ENCODE data around the gene BTNL9.

The BTNL9 gene

GRCh38 chr5:181039931-181040630 lies at the start of gene BTNL9:
Gene BTNL9 (plus strand): TSS chr5:181040266. CDS start chr5:181045490, 5,224 bp downstream.
- Histone ChIP-seq H3K9me3 (ENCODE audit: insufficient read depth, low read length) (no peaks in the 10 kb centered on the region), H3K27ac (ENCODE audit: low read length) (no peak within 1 kb of the TSS), H3K9ac (ENCODE audit: low read length) (no peak within 1 kb of the TSS), H2AFZ (ENCODE audit: low read depth, low read length) (no peak within 1 kb of the TSS), H3K27me3 (ENCODE audit: low read depth, low read length) (peaks cover 15% of the 10 kb centered on the region), H3K4me3 (ENCODE audit: low read length) (no peak within 1 kb of the TSS), H4K20me1 (ENCODE audit: insufficient read depth, low read length) (no peaks in the 10 kb centered on the region), H3K36me3 (replicated peaks; ENCODE audit: low read depth, low read length) (no peaks in the 10 kb centered on the region), H3K4me1 (ENCODE audit: low read length) (no peaks in the 10 kb centered on the region), H3K4me2 (ENCODE audit: low read length) (no peak within 1 kb of the TSS), H3K79me2 (ENCODE audit: low read length) (no peaks in the 10 kb centered on the region)
- TF ChIP-seq EZH2phosphoT487 (IDR thresholded peaks at IDR 0.05; ENCODE audit: low read depth) (no peak), CTCF (IDR thresholded peaks at IDR 0.05; ENCODE audit: low read depth, low read length) (no peak)

GRCh38 chr5:180990882-180991242 lies 49.2 kb upstream of the BTNL9 start:
- Histone ChIP-seq H3K27ac (ENCODE audit: low read length) (no peak overlapping the region), H3K9ac (ENCODE audit: low read length) (no peak overlapping the region), H3K27me3 (ENCODE audit: low read depth, low read length) (no peaks in the 10 kb centered on the region), H3K79me2 (ENCODE audit: low read length) (no peaks in the 10 kb centered on the region), H3K36me3 (replicated peaks; ENCODE audit: low read depth, low read length) (no peaks in the 10 kb centered on the region), H3K4me3 (ENCODE audit: low read length) (no peak overlapping the region), H3K9me3 (ENCODE audit: insufficient read depth, low read length) (no peaks in the 10 kb centered on the region), H3K4me1 (ENCODE audit: low read length) (no peaks in the 10 kb centered on the region), H2AFZ (ENCODE audit: low read depth, low read length) (no peak overlapping the region), H3K4me2 (ENCODE audit: low read length) (no peak overlapping the region), H4K20me1 (ENCODE audit: insufficient read depth, low read length) (no peaks in the 10 kb centered on the region)
- TF ChIP-seq EZH2phosphoT487 (IDR thresholded peaks at IDR 0.05; ENCODE audit: low read depth) (no peak), CTCF (IDR thresholded peaks at IDR 0.05; ENCODE audit: low read depth, low read length) (no peak)

- no peaks in the 10 kb centered on the region for H4K20me1 ChIP-seq (ENCODE audit: insufficient read depth, low read length)
- no peaks in the 10 kb centered on the region for H3K27me3 ChIP-seq (ENCODE audit: low read depth, low read length)
- H3K27ac ChIP-seq (ENCODE audit: low read length), result no peak overlapping the region
- no peak overlapping the region for H3K4me3 ChIP-seq (ENCODE audit: low read length)
- H3K36me3 ChIP-seq (replicated peaks; ENCODE audit: low read depth, low read length), result no peaks in the 10 kb centered on the region
- H2AFZ ChIP-seq (ENCODE audit: low read depth, low read length), result no peak overlapping the region
- H3K9me3 ChIP-seq (ENCODE audit: insufficient read depth, low read length), result no peaks in the 10 kb centered on the region
- no peak overlapping the region for H3K4me2 ChIP-seq (ENCODE audit: low read length)
- H3K79me2 ChIP-seq (ENCODE audit: low read length), result no peaks in the 10 kb centered on the region
- TF ChIP-seq CTCF (IDR thresholded peaks at IDR 0.05; ENCODE audit: low read depth, low read length) (no peak), EZH2phosphoT487 (IDR thresholded peaks at IDR 0.05; ENCODE audit: low read depth) (no peak)
- no peaks in the 10 kb centered on the region for H3K4me1 ChIP-seq (ENCODE audit: low read length)
- no peak overlapping the region for H3K9ac ChIP-seq (ENCODE audit: low read length)
Observed at GRCh38 chr5:181001947-181002346, 38.1 kb upstream of the BTNL9 start.

- no peak overlapping the region for H3K4me2 ChIP-seq (ENCODE audit: low read length)
- H3K79me2 ChIP-seq (ENCODE audit: low read length), result no peaks in the 10 kb centered on the region
- H3K27ac ChIP-seq (ENCODE audit: low read length), result no peak overlapping the region
- H3K27me3 ChIP-seq (ENCODE audit: low read depth, low read length), result peaks cover 3% of the 10 kb centered on the region; the same call in 1 of the 2 replicates
- H2AFZ ChIP-seq (ENCODE audit: low read depth, low read length), result no peak overlapping the region
- H3K9me3 ChIP-seq (ENCODE audit: insufficient read depth, low read length), result no peaks in the 10 kb centered on the region
- no peaks in the 10 kb centered on the region for H3K36me3 ChIP-seq (replicated peaks; ENCODE audit: low read depth, low read length)
- no peaks in the 10 kb centered on the region for H4K20me1 ChIP-seq (ENCODE audit: insufficient read depth, low read length)
- H3K4me3 ChIP-seq (ENCODE audit: low read length), result no peak overlapping the region
- TF ChIP-seq CTCF (IDR thresholded peaks at IDR 0.05; ENCODE audit: low read depth, low read length) (no peak), EZH2phosphoT487 (IDR thresholded peaks at IDR 0.05; ENCODE audit: low read depth) (no peak)
- no peak overlapping the region for H3K9ac ChIP-seq (ENCODE audit: low read length)
- H3K4me1 ChIP-seq (ENCODE audit: low read length), result no peaks in the 10 kb centered on the region
Observed at GRCh38 chr5:181005791-181006190, 34.3 kb upstream of the BTNL9 start.

All from OCI-LY3 (cell line).